ENCODE data around the gene RBM7.

- peak; percentile 63 for TF ChIP-seq CTCF (conservative IDR thresholded peaks at IDR 0.05; ENCODE audit: low read length)
- TF ChIP-seq EZH2phosphoT487 (IDR thresholded peaks at IDR 0.05; ENCODE audit: borderline replicate concordance), result no peak
These were observed 4.7 kb upstream of the RBM7 start for GRCh38 chr11:114395736-114396135.

All from Loucy (cell line).